CD4-positive, alpha-beta T cell (primary cell): ENCODE results near the gene RNF125. TPM values are rescaled to one million over a fixed set of nuclear protein-coding genes. Genes with fewer than 3 reads are reported as not detected.

Experiments used
- ATAC-seq: fragments of 200-7000 bp; cut with Tn5 transposase; one replicate; pipeline ENCODE4 v1.10.0; 2022; ENCODE audit warnings: mild to moderate bottlenecking; ENCODE audit not compliant: poor library complexity
- CTCF ChIA-PET: fragments of 350-600 bp; sonication (Branson Sonifier 250); formaldehyde crosslinking; loops from one replicate; lab custom pipeline; 2021; ENCODE audit warnings: antibody characterized with exemption, inconsistent platforms; lab: Charles Lee
- POLR2A ChIA-PET: fragments of 350-600 bp; sonication (Branson Sonifier 250); formaldehyde crosslinking; loops from one replicate; lab custom pipeline; 2021; ENCODE audit warnings: antibody characterized with exemption, inconsistent platforms; lab: Charles Lee
- DNase-seq, 14 experiments: peaks; one replicate each; pipeline ENCODE4 v3.0.0-alpha.2; 2013 to 2020; ENCODE audit warnings: mixed read lengths in 2 of 14
- H3K27ac ChIP-seq, 2 donors: one replicate each; pipeline versions ENCODE4 v1.5.1 to v1.7.0; 2013; ENCODE audit warnings: low read length in 2 of 2, low read depth in 1 of 2, mild to moderate bottlenecking in 1 of 2
- H3K27me3 ChIP-seq, 2 experiments: 1 replicate in 1 of 2; 2 replicates in 1 of 2; pipeline versions ENCODE4 v1.6.1 to v1.7.0; 2013; ENCODE audit warnings: low read length in 2 of 2, control low read depth in 1 of 2, mild to moderate bottlenecking in 1 of 2, moderate library complexity in 1 of 2; ENCODE audit not compliant: insufficient read depth in 2 of 2, control insufficient read depth in 1 of 2
- H3K36me3 ChIP-seq: one replicate; pipeline ENCODE4 v1.6.1; 2013; ENCODE audit warnings: low read length, control low read depth; ENCODE audit not compliant: insufficient read depth
- H3K4me1 ChIP-seq: one replicate; pipeline ENCODE4 v1.6.1; 2013; ENCODE audit warnings: low read length, control low read depth; ENCODE audit not compliant: insufficient read depth
- H3K4me3 ChIP-seq: one replicate; pipeline ENCODE4 v1.5.1; 2013; ENCODE audit warnings: mild to moderate bottlenecking, low read length, moderate library complexity
- H3K9me3 ChIP-seq, 2 experiments: 1 replicate in 1 of 2; 2 replicates in 1 of 2; pipeline versions ENCODE4 v1.6.1 to v1.7.0; 2013; ENCODE audit warnings: low read length in 2 of 2, mild to moderate bottlenecking in 2 of 2, control low read depth in 1 of 2, moderate library complexity in 1 of 2; ENCODE audit not compliant: control insufficient read depth in 1 of 2, insufficient read depth in 1 of 2
- H3K27ac Mint-ChIP-seq: one replicate; pipeline ENCODE4 v1.8.0; 2020; ENCODE audit warnings: mixed read lengths
- H3K27me3 Mint-ChIP-seq: one replicate; pipeline ENCODE4 v1.8.0; 2021; ENCODE audit warnings: mixed read lengths
- H3K36me3 Mint-ChIP-seq: one replicate; pipeline ENCODE4 v1.8.0; 2021; ENCODE audit warnings: low read depth, mixed read lengths
- H3K4me1 Mint-ChIP-seq: one replicate; pipeline ENCODE4 v1.8.0; 2021; ENCODE audit warnings: low read depth, mixed read lengths
- H3K4me3 Mint-ChIP-seq: one replicate; pipeline ENCODE4 v1.8.0; 2020; ENCODE audit warnings: mild to moderate bottlenecking, mixed read lengths
- H3K9me3 Mint-ChIP-seq: one replicate; pipeline ENCODE4 v1.8.0; 2020; ENCODE audit warnings: mixed read lengths
- intact Hi-C, 2 experiments: fragments of 100-400 bp; cut with DNase I in 1 of 2; cut with micrococcal nuclease in 1 of 2; formaldehyde crosslinking; loops; one replicate each; pipeline versions ENCODE4 v1.15.1 to v1.9.0; 2023 to 2025; cut with DNase I, micrococcal nuclease
- total RNA-seq, 174 experiments: library from RNA in 2 of 174; stranded (reverse) in 2 of 174; gene quantifications; one replicate each; pipeline ENCODE4 v1.2.3 and lab custom pipeline; 2021 to 2026
- TF ChIP-seq, protein P1 (sequence below): fragments of 200-600 bp; IDR thresholded peaks from one replicate; pipeline ENCODE4 v1.8.0; 2022; ENCODE audit warnings: antibody characterized with exemption, mild to moderate bottlenecking

Gene RNF125
- total RNA-seq, 2 experiments from 2014 or later = 107 to 112 TPM

DNA sequence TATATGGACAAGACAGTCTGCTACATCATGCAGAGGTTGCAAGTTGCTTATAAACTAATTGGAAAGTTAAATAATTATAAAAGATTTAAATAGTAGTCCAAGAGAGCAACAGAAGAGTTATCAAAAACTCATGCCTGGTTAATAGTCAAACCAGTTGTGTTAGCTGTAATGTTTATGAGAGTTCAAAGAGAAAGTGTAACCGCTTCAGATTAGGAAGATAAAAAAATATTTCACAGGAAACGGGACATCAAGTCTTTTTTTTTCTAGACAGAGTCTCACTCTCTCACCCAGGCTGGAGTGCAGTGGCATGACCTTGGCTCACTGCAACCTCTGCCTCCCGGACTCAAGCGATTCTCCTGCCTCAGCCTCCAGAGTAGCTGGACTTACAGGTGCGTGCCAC is 34.6 kb upstream of the RNF125 start:
- intact Hi-C loops = no loop called here
- ATAC-seq (peak; percentile 32), DNase-seq (peak in 3 of 14 experiments; percentile 28 to 62 (median 33))
- Mint-ChIP-seq H3K9me3 (peaks cover 4% of the 10 kb centered on the region), H3K36me3 (no peaks in the 10 kb centered on the region), H3K4me3 (no peak overlapping the region), H3K27me3 (no peaks in the 10 kb centered on the region), H3K27ac (no peak overlapping the region), H3K4me1 (peaks cover 27% of the 10 kb centered on the region)
- H3K9me3 ChIP-seq = peaks cover 0 to 1% of the 10 kb centered on the region in 2 experiments
- ChIA-PET POLR2A (interaction anchor here (0.5 to 5.0 kb wide), 4 partner anchors 29 to 41 kb away, joined by 3 to 22 read pairs (median 4); partner anchors contain the start of gene RNF125), CTCF (no interaction called here)
- no peaks in the 10 kb centered on the region for H3K27me3 ChIP-seq
- no peaks in the 10 kb centered on the region for H3K36me3 ChIP-seq
- no peak overlapping the region for H3K27ac ChIP-seq
- no peak overlapping the region for H3K4me3 ChIP-seq
- TF ChIP-seq, protein P1, sequence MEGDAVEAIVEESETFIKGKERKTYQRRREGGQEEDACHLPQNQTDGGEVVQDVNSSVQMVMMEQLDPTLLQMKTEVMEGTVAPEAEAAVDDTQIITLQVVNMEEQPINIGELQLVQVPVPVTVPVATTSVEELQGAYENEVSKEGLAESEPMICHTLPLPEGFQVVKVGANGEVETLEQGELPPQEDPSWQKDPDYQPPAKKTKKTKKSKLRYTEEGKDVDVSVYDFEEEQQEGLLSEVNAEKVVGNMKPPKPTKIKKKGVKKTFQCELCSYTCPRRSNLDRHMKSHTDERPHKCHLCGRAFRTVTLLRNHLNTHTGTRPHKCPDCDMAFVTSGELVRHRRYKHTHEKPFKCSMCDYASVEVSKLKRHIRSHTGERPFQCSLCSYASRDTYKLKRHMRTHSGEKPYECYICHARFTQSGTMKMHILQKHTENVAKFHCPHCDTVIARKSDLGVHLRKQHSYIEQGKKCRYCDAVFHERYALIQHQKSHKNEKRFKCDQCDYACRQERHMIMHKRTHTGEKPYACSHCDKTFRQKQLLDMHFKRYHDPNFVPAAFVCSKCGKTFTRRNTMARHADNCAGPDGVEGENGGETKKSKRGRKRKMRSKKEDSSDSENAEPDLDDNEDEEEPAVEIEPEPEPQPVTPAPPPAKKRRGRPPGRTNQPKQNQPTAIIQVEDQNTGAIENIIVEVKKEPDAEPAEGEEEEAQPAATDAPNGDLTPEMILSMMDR = no peak
- peaks cover 19% of the 10 kb centered on the region for H3K4me1 ChIP-seq

DNA sequence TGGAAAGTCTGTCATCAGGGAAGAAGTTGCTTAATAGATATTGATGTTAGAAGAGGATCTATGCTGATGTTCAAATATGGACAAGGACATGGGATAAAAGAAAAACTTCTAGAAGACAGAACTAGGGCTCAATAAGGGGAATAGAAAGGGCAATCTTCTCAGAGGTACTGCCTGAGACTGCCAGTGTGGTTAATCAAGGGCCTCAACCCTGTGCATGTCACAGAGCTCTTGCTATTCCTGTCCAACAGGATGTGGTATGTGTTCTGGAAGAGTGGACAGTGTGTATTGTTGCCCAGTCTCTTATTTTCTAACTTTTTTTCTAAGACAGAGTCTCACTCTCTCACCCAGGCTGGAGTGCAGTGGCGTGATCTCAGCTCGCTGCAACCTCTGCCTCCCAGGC is 27.8 kb upstream of the RNF125 start:
- CTCF ChIA-PET = no interaction called here
- Histone ChIP-seq H3K27me3 (no peaks in the 10 kb centered on the region), H3K27ac (no peak overlapping the region), H3K4me1 (no peaks in the 10 kb centered on the region), H3K4me3 (no peak overlapping the region), H3K36me3 (no peaks in the 10 kb centered on the region), H3K9me3 (no peaks in the 10 kb centered on the region)
- intact Hi-C loops = no loop called here
- Mint-ChIP-seq H3K4me3 (no peak overlapping the region), H3K27me3 (no peaks in the 10 kb centered on the region), H3K4me1 (no peaks in the 10 kb centered on the region), H3K27ac (no peak overlapping the region), H3K36me3 (no peaks in the 10 kb centered on the region), H3K9me3 (no peaks in the 10 kb centered on the region)
- POLR2A ChIA-PET = no interaction called here
- TF ChIP-seq, protein P1 = no peak
- ATAC-seq = no peak
- DNase-seq = no peak

DNA sequence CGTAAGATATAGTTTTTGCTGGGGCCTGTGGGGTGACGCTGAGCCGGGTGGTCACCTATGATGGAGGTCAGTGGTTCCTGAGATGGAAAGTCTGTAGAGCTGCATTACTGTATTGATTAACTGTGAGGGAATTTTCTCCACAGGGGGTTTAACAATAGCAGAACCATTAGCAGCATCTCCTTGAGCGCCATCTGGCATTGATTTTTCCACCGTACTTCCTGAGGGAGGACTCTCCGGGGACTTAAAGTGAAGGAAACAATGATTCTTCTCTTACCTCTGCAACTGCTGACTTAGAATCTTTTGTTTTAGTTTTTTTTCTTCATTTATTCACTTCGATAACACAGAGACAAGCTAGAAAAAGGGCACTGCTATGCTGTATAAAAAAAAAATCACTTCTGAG is 22.6 kb upstream of the RNF125 start:
- Mint-ChIP-seq H3K27me3 (no peaks in the 10 kb centered on the region), H3K36me3 (no peaks in the 10 kb centered on the region), H3K27ac (no peak overlapping the region), H3K4me1 (no peaks in the 10 kb centered on the region), H3K9me3 (no peaks in the 10 kb centered on the region), H3K4me3 (no peak overlapping the region)
- DNase-seq (no peak), ATAC-seq (no peak)
- Histone ChIP-seq H3K27ac (no peak overlapping the region), H3K9me3 (no peaks in the 10 kb centered on the region), H3K27me3 (no peaks in the 10 kb centered on the region), H3K4me3 (no peak overlapping the region), H3K4me1 (no peaks in the 10 kb centered on the region), H3K36me3 (no peaks in the 10 kb centered on the region)
- CTCF ChIA-PET = no interaction called here
- POLR2A ChIA-PET = interaction anchor here (0.7 to 1.3 kb wide), 2 partner anchors 11 to 23 kb away, joined by 3 read pairs; no protein-coding TSS in a partner anchor
- intact Hi-C loops = no loop called here
- TF ChIP-seq, protein P1 = no peak
